Measurements from ENCODE around the gene PATL1. TPM values are rescaled to one million over a fixed set of nuclear protein-coding genes. Genes with fewer than 3 reads are reported as not detected.

PATL1 gene
- total RNA-seq, 2 donors from 2014 or later, result 6.5 to 9.6 TPM

DNA sequence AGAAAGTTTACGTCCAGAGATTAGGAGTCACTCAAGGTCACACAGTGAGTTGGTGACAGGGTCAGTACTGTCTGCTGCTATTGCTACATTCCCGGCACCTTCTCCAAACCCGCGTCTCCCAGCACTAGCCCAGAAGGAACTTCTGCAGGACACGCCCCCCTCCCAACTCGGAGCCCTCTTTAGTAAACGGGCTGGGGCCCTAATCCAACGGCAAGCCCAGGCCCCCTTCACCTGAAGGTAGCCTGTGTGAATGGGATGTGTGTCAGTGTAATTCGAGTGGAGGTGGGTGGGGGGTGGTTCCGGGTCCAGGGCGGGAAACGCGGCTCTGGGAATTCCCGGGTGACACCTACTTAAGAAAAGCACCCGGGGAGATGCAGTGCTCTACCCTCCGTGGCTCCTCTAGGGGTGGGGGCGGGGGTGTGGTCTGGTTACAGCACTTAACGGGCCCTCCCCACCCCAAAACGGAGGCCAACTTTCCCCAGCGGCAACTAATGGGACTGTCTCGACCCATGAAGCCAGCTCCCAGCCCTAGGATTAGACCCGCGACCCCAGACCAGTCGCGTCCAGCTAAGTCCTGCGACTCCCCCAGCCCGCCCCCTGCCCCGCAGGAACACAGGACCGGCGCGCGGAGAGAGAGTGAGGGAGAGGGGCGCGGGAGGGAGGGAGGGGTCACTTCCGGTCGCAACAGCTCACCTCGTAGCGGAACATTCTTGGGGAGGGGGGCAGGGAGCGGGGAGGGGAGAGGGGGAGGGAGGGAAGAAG, 468 bp downstream of the PATL1 start:
- intact Hi-C loops (cut with DNase I), result no loop called here
- WGBS, 2 donors, result 0% methylated on average over 20 to 26 of the region's 39 CpGs
- Histone ChIP-seq H3K27ac (peak overlapping the region; percentile 71 to 99 (median 94)), H3K4me3 (peak overlapping the region; percentile 64 to 67), H3K9me3 (no peaks in the 10 kb centered on the region), H3K4me1 (peaks cover 30% of the 10 kb centered on the region), H3K36me3 (replicated peaks in 1 of 2; ENCODE audit: insufficient read depth in 1 of 2, low read depth in 2 of 2) (peaks cover 0 to 12% of the 10 kb centered on the region in 2 donors), H3K27me3 (no peaks in the 10 kb centered on the region)
- ATAC-seq (peak; percentile 37), DNase-seq (peak; percentile 32 to 63 (median 57))
- TF ChIP-seq, protein P1, sequence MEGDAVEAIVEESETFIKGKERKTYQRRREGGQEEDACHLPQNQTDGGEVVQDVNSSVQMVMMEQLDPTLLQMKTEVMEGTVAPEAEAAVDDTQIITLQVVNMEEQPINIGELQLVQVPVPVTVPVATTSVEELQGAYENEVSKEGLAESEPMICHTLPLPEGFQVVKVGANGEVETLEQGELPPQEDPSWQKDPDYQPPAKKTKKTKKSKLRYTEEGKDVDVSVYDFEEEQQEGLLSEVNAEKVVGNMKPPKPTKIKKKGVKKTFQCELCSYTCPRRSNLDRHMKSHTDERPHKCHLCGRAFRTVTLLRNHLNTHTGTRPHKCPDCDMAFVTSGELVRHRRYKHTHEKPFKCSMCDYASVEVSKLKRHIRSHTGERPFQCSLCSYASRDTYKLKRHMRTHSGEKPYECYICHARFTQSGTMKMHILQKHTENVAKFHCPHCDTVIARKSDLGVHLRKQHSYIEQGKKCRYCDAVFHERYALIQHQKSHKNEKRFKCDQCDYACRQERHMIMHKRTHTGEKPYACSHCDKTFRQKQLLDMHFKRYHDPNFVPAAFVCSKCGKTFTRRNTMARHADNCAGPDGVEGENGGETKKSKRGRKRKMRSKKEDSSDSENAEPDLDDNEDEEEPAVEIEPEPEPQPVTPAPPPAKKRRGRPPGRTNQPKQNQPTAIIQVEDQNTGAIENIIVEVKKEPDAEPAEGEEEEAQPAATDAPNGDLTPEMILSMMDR (IDR thresholded peaks at IDR 0.05), result peak in 3 of 7 experiments; percentile 13 to 44 (median 33)
- peak in 1 of 3 donors; percentile 6 for TF ChIP-seq POLR2A (IDR thresholded peaks at IDR 0.05)

DNA sequence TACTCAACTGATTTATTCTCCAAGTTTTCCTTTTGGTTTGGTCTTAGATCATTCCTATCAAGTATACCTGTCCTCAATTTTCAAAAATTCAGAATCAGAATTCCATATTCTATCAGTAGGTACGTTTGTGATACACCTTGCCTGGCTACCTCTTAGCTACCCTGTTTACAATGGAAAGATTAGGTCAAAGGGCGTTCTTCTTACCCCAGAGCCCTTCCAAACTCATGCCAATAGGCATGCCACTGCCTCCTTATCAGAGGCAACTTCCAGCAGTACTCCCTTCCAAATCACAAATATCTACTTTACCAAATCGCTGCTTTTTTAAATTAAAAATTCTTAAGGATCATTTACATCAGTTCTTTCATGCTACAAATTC, 1.0 kb downstream of the PATL1 start:
- TF ChIP-seq POLR2A (IDR thresholded peaks at IDR 0.05), result no peak
- DNase-seq (no peak), ATAC-seq (no peak)
- 11 to 13% methylated on average over 3 of the region's 3 CpGs for WGBS, 2 donors
- Histone ChIP-seq H3K9me3 (no peaks in the 10 kb centered on the region), H3K4me1 (peaks cover 30% of the 10 kb centered on the region), H3K27me3 (no peaks in the 10 kb centered on the region), H3K4me3 (peak overlapping the region in 1 of 2 donors; percentile 64), H3K27ac (peak overlapping the region in 2 of 4 donors; percentile 94 to 99), H3K36me3 (replicated peaks in 1 of 2; ENCODE audit: insufficient read depth in 1 of 2, low read depth in 2 of 2) (peaks cover 0 to 12% of the 10 kb centered on the region in 2 donors)
- intact Hi-C loops (cut with DNase I), result no loop called here

DNA sequence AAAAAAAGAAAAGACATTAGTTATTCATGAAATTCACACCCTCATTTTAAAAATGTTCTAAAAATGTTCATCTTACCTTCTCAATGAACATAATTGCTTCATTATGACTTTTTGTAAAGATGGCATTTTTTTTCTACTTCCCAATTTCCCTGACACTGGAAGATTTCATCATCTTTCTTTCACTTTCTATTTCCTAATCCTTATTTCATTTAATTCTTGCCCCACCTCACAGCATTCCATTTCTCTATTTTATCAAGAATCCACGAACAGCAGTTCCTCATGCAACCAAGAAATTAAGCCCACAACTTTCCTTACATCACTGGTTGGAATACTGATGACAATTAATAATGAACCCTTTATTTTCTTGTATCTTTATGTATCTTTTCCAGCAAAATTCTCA, 1.9 kb downstream of the PATL1 start:
- TF ChIP-seq POLR2A (IDR thresholded peaks at IDR 0.05), result no peak
- TF ChIP-seq, protein P1 (IDR thresholded peaks at IDR 0.05), result no peak
- H3K27ac ChIP-seq, result peak overlapping the region in 1 of 4 donors; percentile 2
- H3K9me3 ChIP-seq, result no peaks in the 10 kb centered on the region
- DNase-seq (no peak), ATAC-seq (no peak)
- peaks cover 30% of the 10 kb centered on the region for H3K4me1 ChIP-seq
- no peaks in the 10 kb centered on the region for H3K27me3 ChIP-seq
- no peak overlapping the region for H3K4me3 ChIP-seq
- WGBS, 2 donors, result 53 to 59% methylated on average over 1 of the region's 1 CpG
- H3K36me3 ChIP-seq (replicated peaks in 1 of 2; ENCODE audit: insufficient read depth in 1 of 2, low read depth in 2 of 2), result peaks cover 0 to 12% of the 10 kb centered on the region in 2 donors
- intact Hi-C loops (cut with DNase I), result no loop called here

DNA sequence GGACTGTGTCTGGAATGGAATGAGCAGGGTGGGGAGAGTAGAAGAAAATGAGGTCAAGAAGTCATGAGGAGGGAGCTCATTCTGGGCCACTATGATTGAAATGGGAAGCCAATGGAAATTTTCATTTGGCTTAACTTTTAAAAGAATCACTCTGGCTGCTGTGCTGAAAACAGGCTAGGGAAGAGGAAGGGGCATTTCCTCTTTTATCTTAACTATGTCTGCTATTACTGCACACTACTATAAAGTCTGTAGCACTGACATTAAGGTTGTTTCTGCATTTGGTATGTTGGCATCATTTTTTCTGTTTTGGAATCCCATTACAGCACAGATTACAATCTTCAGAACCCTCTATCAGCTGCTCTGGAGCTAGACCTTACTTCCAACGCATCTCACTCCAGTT, 8.2 kb downstream of the PATL1 start:
- intact Hi-C loops (cut with DNase I), result no loop called here
- Histone ChIP-seq H3K4me1 (no peaks in the 10 kb centered on the region), H3K4me3 (no peak overlapping the region), H3K27ac (no peak overlapping the region), H3K27me3 (no peaks in the 10 kb centered on the region), H3K9me3 (no peaks in the 10 kb centered on the region), H3K36me3 (replicated peaks in 1 of 2; ENCODE audit: insufficient read depth in 1 of 2, low read depth in 2 of 2) (peaks cover 4 to 36% of the 10 kb centered on the region in 2 donors)
- DNase-seq, result no peak
- TF ChIP-seq, protein P1 (IDR thresholded peaks at IDR 0.05), result no peak
- no peak for ATAC-seq
- 77 to 88% methylated on average over 1 of the region's 1 CpG for WGBS, 2 donors

DNA sequence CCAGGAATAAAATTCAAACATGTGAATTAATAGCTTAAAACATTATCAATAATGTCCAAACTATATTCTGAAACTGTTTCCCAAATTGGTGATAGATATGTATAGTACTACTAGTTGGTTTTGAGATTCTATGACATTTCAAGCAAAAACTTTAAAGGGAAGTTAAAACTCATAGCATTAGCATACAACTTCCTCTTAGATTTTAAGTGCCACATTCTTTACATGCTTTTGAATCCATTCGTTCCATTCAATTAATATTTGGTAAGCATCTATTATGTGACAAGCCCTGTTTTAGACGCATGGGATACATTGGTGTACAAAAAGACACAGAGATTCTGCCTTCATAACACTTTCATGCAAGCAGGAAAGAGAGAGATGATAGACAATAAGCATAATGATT, 8.9 kb downstream of the PATL1 start:
- no peak overlapping the region for H3K27ac ChIP-seq
- H3K9me3 ChIP-seq, result no peaks in the 10 kb centered on the region
- 51 to 56% methylated on average over 2 of the region's 2 CpGs for WGBS, 2 donors
- H3K27me3 ChIP-seq, result no peaks in the 10 kb centered on the region
- no peak overlapping the region for H3K4me3 ChIP-seq
- DNase-seq (no peak), ATAC-seq (no peak)
- intact Hi-C loops (cut with DNase I), result loop anchor here (10.0 kb wide), 1 partner anchor 65 kb away; no protein-coding TSS in a partner anchor
- H3K36me3 ChIP-seq (replicated peaks in 1 of 2; ENCODE audit: insufficient read depth in 1 of 2, low read depth in 2 of 2), result peaks cover 4 to 37% of the 10 kb centered on the region in 2 donors
- TF ChIP-seq POLR2A (IDR thresholded peaks at IDR 0.05), result no peak
- TF ChIP-seq, protein P1 (IDR thresholded peaks at IDR 0.05), result no peak
- H3K4me1 ChIP-seq, result no peaks in the 10 kb centered on the region

Measured in body of pancreas (tissue), 4 donors.